Stomach (tissue), 9 donors: ENCODE measurements around the gene SIX1. TPM values are rescaled to one million over a fixed set of nuclear protein-coding genes. Genes with fewer than 3 reads are reported as not detected.

Source experiments
- DNase-seq, 2 donors: peaks; one replicate each; pipeline versions ENCODE4 v3.0.0 to v3.0.0-alpha.2; 2013 to 2019
- H3K27ac ChIP-seq, 5 donors: fragments of 200-600 bp in 4 of 5; sonication (generic) in 4 of 5; one replicate each; pipeline ENCODE4 v1.5.1; 2013 to 2019; ENCODE audit warnings: mild to moderate bottlenecking in 1 of 5, moderate library complexity in 1 of 5
- H3K27me3 ChIP-seq, 3 donors: fragments of 200-600 bp; sonication (generic); one replicate each; pipeline ENCODE4 v1.5.1; 2017 to 2019; ENCODE audit warnings: mixed run types in 1 of 3
- H3K36me3 ChIP-seq, 4 donors: fragments of 200-600 bp; sonication (generic); 1 replicate in 3 of 4; 2 replicates in 1 of 4; pipeline ENCODE4 v1.5.1; 2016 to 2019
- H3K4me1 ChIP-seq, 4 donors: fragments of 200-600 bp; sonication (generic); one replicate each; pipeline ENCODE4 v1.5.1; 2016 to 2019
- H3K4me3 ChIP-seq, 4 donors: fragments of 200-600 bp; sonication (generic) in 3 of 4; one replicate each; pipeline ENCODE4 v1.5.1; 2016 to 2019; ENCODE audit warnings: mild to moderate bottlenecking in 1 of 4
- H3K9me3 ChIP-seq, 4 donors: fragments of 200-600 bp; sonication (generic); one replicate each; pipeline ENCODE4 v1.5.1; 2016 to 2019
- CTCF ChIP-seq, 7 experiments: fragments of 450-650 bp in 4 of 7; fragments of 200-600 bp in 3 of 7; sonication (generic) in 3 of 7; IDR thresholded peaks; one replicate each; pipeline ENCODE4 v1.5.1; 2016 to 2019; ENCODE audit warnings: antibody characterized with exemption in 7 of 7, control low read depth in 2 of 7, mild to moderate bottlenecking in 1 of 7
- EP300 ChIP-seq: sonication (generic); formaldehyde crosslinking; IDR thresholded peaks from one replicate; pipeline ENCODE4 v1.6.1; 2017; ENCODE audit warnings: antibody characterized with exemption
- POLR2A ChIP-seq, 4 donors: fragments of 450-650 bp; IDR thresholded peaks; one replicate each; pipeline ENCODE4 v1.6.1; 2016; ENCODE audit warnings: antibody characterized with exemption in 4 of 4, control low read depth in 2 of 4, mild to moderate bottlenecking in 1 of 4, moderate library complexity in 1 of 4
- POLR2AphosphoS5 ChIP-seq, 3 donors: sonication (generic); formaldehyde crosslinking; IDR thresholded peaks; one replicate each; pipeline ENCODE4 v1.6.1; 2016; ENCODE audit warnings: antibody characterized with exemption in 3 of 3
- WGBS, 5 donors: extraction: QIAGEN DNeasy Blood & Tissue Kit in 3 of 5; methylation state at CpG; one replicate each; pipeline versions ENCODE4 v1.1.5 to v1.1.7; 2013 to 2018; 5-methylcytosine and 5-hydroxymethylcytosine counted together
- intact Hi-C: fragments of 100-400 bp; cut with DNase I; formaldehyde crosslinking; loops from one replicate; pipeline ENCODE4 v1.15.1; 2023; ENCODE audit warnings: low total_unique reads
- polyA plus RNA-seq, 3 donors: library from polyadenylated mRNA; stranded (reverse); fragments of 200-250 nt; gene quantifications; one replicate each; pipeline ENCODE4 v1.2.3, GENCODE V29; 2013
- total RNA-seq, 5 donors: library from RNA; depleted of rRNA; stranded (reverse); fragments of >200 nt; gene quantifications; one replicate each; pipeline versions ENCODE4 v1.1.0 to v1.2.3, GENCODE V29; 2014 to 2016
- donor health status: healthy with polysubstance abuse.
- donor health status: Bipolar disorder and iron deficiency.
- donor health status: healthy.

The SIX1 gene
- total and polyA plus RNA-seq, 8 donors, result 0.19 to 8.0 (median 0.67) TPM; not detected in 4

GRCh38 chr14:60628892-60629291 lies 20.4 kb downstream of the SIX1 start:
- no peak overlapping the region for H3K27ac ChIP-seq
- H3K4me3 ChIP-seq, result no peak overlapping the region
- no peaks in the 10 kb centered on the region for H3K9me3 ChIP-seq
- H3K4me1 ChIP-seq, result peaks cover 0 to 12% (median 10%) of the 10 kb centered on the region in 4 donors
- H3K27me3 ChIP-seq, result no peaks in the 10 kb centered on the region
- intact Hi-C loops, result loop anchor here (10.0 kb wide), 1 partner anchor 396 kb away; no protein-coding TSS in a partner anchor
- TF ChIP-seq POLR2AphosphoS5 (IDR thresholded peaks at IDR 0.05), result no peak
- no peak for TF ChIP-seq POLR2A (IDR thresholded peaks at IDR 0.05)
- no peak for TF ChIP-seq CTCF (IDR thresholded peaks at IDR 0.05)
- no peak for TF ChIP-seq EP300
- no peak for DNase-seq
- 74 to 91% (median 78%) methylated on average over 1 of the region's 1 CpG for WGBS, 5 donors
- no peaks in the 10 kb centered on the region for H3K36me3 ChIP-seq

- DNase-seq, result no peak
- Histone ChIP-seq H3K9me3 (no peaks in the 10 kb centered on the region), H3K27ac (peak overlapping the region in 2 of 5 donors; percentile 24 to 45), H3K36me3 (no peaks in the 10 kb centered on the region), H3K4me1 (peaks cover 0 to 39% (median 27%) of the 10 kb centered on the region in 4 donors), H3K27me3 (no peaks in the 10 kb centered on the region), H3K4me3 (no peak overlapping the region)
- 6 to 19% (median 11%) methylated on average over 2 of the region's 2 CpGs for WGBS, 5 donors
- TF ChIP-seq EP300 (no peak), CTCF (IDR thresholded peaks at IDR 0.05) (no peak), POLR2A (IDR thresholded peaks at IDR 0.05) (no peak), POLR2AphosphoS5 (IDR thresholded peaks at IDR 0.05) (no peak)
- intact Hi-C loops, result loop anchor here (5.0 to 10.0 kb wide), 2 partner anchors 402 to 629 kb away; no protein-coding TSS in a partner anchor
These were observed 26.4 kb downstream of the SIX1 start for GRCh38 chr14:60622917-60623257.

GRCh38 chr14:60622210-60622916 lies 26.9 kb downstream of the SIX1 start:
- peak overlapping the region in 3 of 5 donors; percentile 24 to 80 (median 45) for H3K27ac ChIP-seq
- H3K9me3 ChIP-seq, result no peaks in the 10 kb centered on the region
- peaks cover 4 to 45% (median 27%) of the 10 kb centered on the region in 4 donors for H3K4me1 ChIP-seq
- intact Hi-C loops, result loop anchor here (5.0 to 10.0 kb wide), 2 partner anchors 402 to 630 kb away; no protein-coding TSS in a partner anchor
- TF ChIP-seq POLR2A (IDR thresholded peaks at IDR 0.05), result no peak
- TF ChIP-seq EP300, result no peak
- no peak for TF ChIP-seq CTCF (IDR thresholded peaks at IDR 0.05)
- no peak for TF ChIP-seq POLR2AphosphoS5 (IDR thresholded peaks at IDR 0.05)
- DNase-seq, result no peak
- WGBS, 5 donors, result 21 to 43% (median 32%) methylated on average over 5 of the region's 5 CpGs
- no peak overlapping the region for H3K4me3 ChIP-seq
- H3K27me3 ChIP-seq, result no peaks in the 10 kb centered on the region
- no peaks in the 10 kb centered on the region for H3K36me3 ChIP-seq

GRCh38 chr14:60621386-60621785 lies 27.9 kb downstream of the SIX1 start:
- TF ChIP-seq CTCF (IDR thresholded peaks at IDR 0.05) (no peak), POLR2A (IDR thresholded peaks at IDR 0.05) (no peak), EP300 (no peak), POLR2AphosphoS5 (IDR thresholded peaks at IDR 0.05) (no peak)
- Histone ChIP-seq H3K4me1 (peaks cover 6 to 49% (median 27%) of the 10 kb centered on the region in 4 donors), H3K36me3 (no peaks in the 10 kb centered on the region), H3K27me3 (no peaks in the 10 kb centered on the region), H3K9me3 (no peaks in the 10 kb centered on the region), H3K27ac (peak overlapping the region in 3 of 5 donors; percentile 24 to 61 (median 45)), H3K4me3 (no peak overlapping the region)
- intact Hi-C loops, result loop anchor here (5.0 to 10.0 kb wide), 2 partner anchors 403 to 631 kb away; no protein-coding TSS in a partner anchor
- DNase-seq, result no peak
